Liver (tissue), 3 donors: ENCODE data around the gene SGCD.

Experiments used
- EGR1 ChIP-seq, 2 donors: IDR thresholded peaks; 2 replicates each; pipeline ENCODE4 v1.6.1; 2016 to 2018; ENCODE audit warnings: antibody characterized with exemption in 2 of 2, low read depth in 2 of 2
- GABPA ChIP-seq, 2 donors: IDR thresholded peaks in 1 of 2; conservative IDR thresholded peaks in 1 of 2; 2 replicates each; pipeline ENCODE4 v1.6.1; 2016; ENCODE audit warnings: antibody characterized with exemption in 2 of 2, mild to moderate bottlenecking in 1 of 2, moderate library complexity in 1 of 2
- HNF4A ChIP-seq, 2 donors: conservative IDR thresholded peaks; 2 replicates each; pipeline ENCODE4 v1.6.1; 2016; ENCODE audit warnings: antibody characterized with exemption in 2 of 2, mild to moderate bottlenecking in 2 of 2
- JUND ChIP-seq, 2 donors: IDR thresholded peaks; 2 replicates each; pipeline ENCODE4 v1.6.1; 2016; ENCODE audit warnings: antibody characterized with exemption in 2 of 2
- MAX ChIP-seq: IDR thresholded peaks from 2 replicates; pipeline ENCODE4 v1.6.1; 2016; ENCODE audit warnings: antibody characterized with exemption
- RAD21 ChIP-seq, 2 donors: IDR thresholded peaks; 2 replicates each; pipeline ENCODE4 v1.6.1; 2016; ENCODE audit warnings: antibody characterized with exemption in 2 of 2, mild to moderate bottlenecking in 2 of 2
- REST ChIP-seq: IDR thresholded peaks from 2 replicates; pipeline ENCODE4 v1.6.1; 2016; ENCODE audit warnings: antibody characterized with exemption, mild to moderate bottlenecking
- RXRA ChIP-seq, 2 donors: IDR thresholded peaks; 2 replicates each; pipeline ENCODE4 v1.6.1; 2017 to 2018; ENCODE audit warnings: antibody characterized with exemption in 2 of 2, mild to moderate bottlenecking in 1 of 2
- SP1 ChIP-seq: IDR thresholded peaks from 2 replicates; pipeline ENCODE4 v1.6.1; 2018; ENCODE audit warnings: antibody characterized with exemption, mild to moderate bottlenecking
- YY1 ChIP-seq: IDR thresholded peaks from 2 replicates; pipeline ENCODE4 v1.6.1; 2016; ENCODE audit warnings: antibody characterized with exemption, mild to moderate bottlenecking
- ZBTB33 ChIP-seq: IDR thresholded peaks from 2 replicates; pipeline ENCODE4 v1.6.1; 2016; ENCODE audit warnings: antibody characterized with exemption
- TF ChIP-seq, protein P1 (sequence below): fragments of 150-350 bp; IDR thresholded peaks from 2 replicates; pipeline ENCODE4 v1.5.1; 2017; ENCODE audit warnings: improper control_type of control experiment, low read depth, low read length; ENCODE audit not compliant: missing input control
- TF ChIP-seq, protein P2 (sequence below): IDR thresholded peaks from 2 replicates; pipeline ENCODE4 v1.6.1; 2016; ENCODE audit warnings: antibody characterized with exemption
- donor health status: healthy.
- donor health status: healthy.

DNA sequence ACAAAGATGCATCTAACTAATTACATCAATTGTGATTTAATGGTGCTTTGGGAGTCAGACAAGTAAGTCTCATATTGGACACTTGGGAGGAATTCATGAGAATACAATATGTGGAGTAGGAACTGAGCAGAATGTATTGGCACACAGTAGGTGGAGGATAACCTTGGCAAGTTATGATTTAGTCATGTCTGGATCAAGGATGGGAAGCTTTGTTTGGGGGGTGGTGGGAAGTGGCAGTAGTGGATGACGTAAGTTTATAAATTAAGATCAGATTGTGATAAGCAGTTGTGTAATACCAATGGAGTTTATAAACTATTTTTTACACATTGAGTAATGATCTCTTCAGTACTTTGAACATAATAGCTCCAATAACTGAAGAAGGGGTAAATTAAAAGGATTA is 67.0 kb downstream of the SGCD start:
- TF ChIP-seq JUND (IDR thresholded peaks at IDR 0.05) (no peak), REST (no peak), EGR1 (IDR thresholded peaks at IDR 0.05; ENCODE audit: low read depth in 2 of 2) (no peak), RAD21 (IDR thresholded peaks at IDR 0.05) (no peak), SP1 (no peak), MAX (no peak), HNF4A (conservative IDR thresholded peaks at IDR 0.05) (no peak), GABPA (IDR thresholded peaks at IDR 0.05 in 1 of 2, conservative IDR thresholded peaks at IDR 0.05 in 1 of 2) (no peak), YY1 (no peak), ZBTB33 (no peak), RXRA (IDR thresholded peaks at IDR 0.05) (no peak)
- TF ChIP-seq, protein P1, sequence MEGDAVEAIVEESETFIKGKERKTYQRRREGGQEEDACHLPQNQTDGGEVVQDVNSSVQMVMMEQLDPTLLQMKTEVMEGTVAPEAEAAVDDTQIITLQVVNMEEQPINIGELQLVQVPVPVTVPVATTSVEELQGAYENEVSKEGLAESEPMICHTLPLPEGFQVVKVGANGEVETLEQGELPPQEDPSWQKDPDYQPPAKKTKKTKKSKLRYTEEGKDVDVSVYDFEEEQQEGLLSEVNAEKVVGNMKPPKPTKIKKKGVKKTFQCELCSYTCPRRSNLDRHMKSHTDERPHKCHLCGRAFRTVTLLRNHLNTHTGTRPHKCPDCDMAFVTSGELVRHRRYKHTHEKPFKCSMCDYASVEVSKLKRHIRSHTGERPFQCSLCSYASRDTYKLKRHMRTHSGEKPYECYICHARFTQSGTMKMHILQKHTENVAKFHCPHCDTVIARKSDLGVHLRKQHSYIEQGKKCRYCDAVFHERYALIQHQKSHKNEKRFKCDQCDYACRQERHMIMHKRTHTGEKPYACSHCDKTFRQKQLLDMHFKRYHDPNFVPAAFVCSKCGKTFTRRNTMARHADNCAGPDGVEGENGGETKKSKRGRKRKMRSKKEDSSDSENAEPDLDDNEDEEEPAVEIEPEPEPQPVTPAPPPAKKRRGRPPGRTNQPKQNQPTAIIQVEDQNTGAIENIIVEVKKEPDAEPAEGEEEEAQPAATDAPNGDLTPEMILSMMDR = no peak
- TF ChIP-seq, protein P2, sequence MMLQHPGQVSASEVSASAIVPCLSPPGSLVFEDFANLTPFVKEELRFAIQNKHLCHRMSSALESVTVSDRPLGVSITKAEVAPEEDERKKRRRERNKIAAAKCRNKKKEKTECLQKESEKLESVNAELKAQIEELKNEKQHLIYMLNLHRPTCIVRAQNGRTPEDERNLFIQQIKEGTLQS = no peak
